ENCODE measurements around the gene IL16.
"Not testable (repeated sequence)": the region's sequence is repeated elsewhere in the genome, so short reads cannot be mapped to it uniquely, and the experiment has no call there.

Gene IL16

DNA sequence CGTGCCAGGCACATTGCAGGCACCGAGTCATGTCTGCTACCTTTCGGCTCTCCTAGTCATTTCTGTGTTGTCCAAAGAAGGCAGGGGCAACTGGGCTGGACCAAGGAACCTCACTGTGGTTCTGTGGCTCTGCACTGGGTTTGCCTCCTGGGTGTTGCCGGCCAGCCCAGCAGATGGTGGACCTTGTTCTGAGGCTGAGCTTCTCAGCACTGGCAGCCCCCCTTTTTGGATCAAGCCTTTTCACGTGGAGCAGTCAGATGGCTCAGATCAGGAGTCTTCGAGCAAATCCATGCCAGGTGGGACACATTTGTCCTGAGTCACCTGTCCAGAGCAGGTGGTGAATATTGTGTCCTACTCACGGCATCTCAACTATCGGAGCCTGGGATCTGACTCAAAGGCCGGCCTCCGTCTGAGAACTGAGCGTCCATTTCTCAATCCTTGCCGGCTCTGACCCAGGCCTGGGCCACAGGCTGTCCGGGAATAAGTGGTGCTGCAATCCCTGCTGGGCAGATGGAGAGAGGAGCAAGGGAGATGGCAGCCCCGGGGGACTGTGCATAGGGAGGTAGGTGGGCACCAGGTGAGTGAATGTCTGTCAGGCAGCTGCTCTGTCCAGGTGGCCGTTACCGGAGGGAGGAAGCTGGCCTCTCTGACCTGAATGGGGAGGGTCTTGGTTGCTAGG lies at the start of gene IL16:
TSS of gene IL16 (plus strand) at position 304 of the 679 bp plus-strand sequence. CDS start 28,521 bp downstream, outside the sequence.
- DNase-seq, result no peak

DNA sequence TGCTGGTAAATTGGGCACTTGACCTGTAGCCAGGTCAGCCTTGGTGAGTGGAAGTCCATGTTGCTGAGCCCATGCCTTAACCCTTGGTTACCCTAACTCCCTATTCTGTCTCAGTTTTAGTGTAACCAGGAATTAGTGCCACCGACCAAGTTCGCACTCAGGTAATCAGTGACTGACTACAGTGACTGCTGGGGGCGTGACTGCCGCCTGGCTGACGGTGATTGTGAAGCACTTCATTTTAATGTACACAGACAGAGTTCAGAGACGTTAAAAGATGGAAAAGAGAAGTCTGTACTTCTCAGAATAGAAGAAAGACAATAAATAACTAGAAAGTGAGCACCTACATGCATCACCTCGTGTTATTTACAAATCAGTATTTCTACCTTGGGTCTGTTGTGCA lies 45.3 kb upstream of the IL16 start:
- DNase-seq, result no peak

- no peak for DNase-seq
Observed at GRCh38 chr15:81152339-81152738, 44.3 kb upstream of the IL16 start.

- no peak for DNase-seq
Observed at GRCh38 chr15:81152799-81153198, 43.9 kb upstream of the IL16 start.

DNA sequence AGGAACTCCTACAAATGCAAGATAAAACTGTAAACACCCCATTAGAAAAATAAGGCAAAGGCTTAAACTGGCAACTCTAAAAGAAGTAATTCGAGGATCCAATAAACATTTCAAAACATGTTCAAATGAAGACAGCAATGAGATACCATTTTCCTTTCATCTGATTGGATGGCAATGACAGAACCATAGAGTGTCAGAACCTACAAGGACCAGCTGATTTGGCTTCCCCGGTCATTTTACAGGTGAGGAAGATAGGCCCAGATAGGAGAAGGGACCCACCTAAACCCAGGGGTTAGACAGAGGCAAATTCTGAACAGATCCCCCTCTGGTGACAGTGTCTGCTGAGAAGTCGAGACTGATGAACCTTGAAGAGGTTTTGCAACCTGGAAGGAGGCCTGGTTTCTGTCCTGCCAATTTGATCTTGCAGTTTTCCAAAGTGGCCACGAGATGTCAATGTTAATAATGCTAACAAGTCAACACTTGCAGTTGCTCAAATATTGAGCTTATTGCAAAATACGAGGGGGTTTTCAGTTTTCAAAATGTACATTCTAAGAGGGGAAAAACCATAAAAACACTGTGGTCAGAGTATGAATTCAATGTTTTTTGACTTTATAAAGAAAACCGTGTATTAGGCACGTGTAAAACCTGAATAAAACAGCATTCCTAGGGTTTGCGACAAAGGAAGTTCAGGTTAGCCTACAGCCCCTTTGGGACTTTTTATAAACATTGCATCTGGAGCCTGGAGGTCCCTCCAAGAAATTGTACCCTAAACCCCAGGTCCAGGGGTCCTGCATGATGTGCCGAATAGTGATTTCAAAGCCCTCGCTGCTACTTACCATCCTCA lies 41.1 kb upstream of the IL16 start:
- no peak for DNase-seq

GRCh38 chr15:81156324-81156723 lies 40.4 kb upstream of the IL16 start:
- DNase-seq, result no peak

- DNase-seq, result no peak
Observed at GRCh38 chr15:81157195-81157938, 39.3 kb upstream of the IL16 start.

- DNase-seq, result no peak
Observed at GRCh38 chr15:81157939-81158223, 38.8 kb upstream of the IL16 start.

DNA sequence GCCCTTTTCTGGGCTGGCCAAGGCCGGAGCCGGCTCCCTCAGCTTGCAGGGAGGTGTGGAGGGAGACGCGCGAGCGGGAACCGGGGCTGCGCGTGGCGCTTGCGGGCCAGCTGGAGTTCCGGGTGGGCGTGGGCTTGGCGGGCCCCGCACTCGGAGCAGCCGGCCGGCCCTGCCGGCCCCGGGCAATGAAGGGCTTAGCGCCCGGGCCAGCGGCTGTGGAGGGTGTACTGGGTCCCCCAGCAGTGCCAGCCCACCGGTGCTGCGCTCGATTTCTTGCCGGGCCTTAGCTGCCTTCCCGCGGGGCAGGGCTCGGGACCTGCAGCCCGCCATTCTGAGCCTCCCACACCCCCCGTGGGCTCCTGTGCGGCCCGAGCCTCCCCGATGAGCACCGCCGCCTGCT lies 38.1 kb upstream of the IL16 start:
- DNase-seq, result not testable (repeated sequence)

- DNase-seq, result no peak
Observed at GRCh38 chr15:81160312-81161159, 36.1 kb upstream of the IL16 start.

- no peak for DNase-seq
Observed at GRCh38 chr15:81161160-81161673, 35.5 kb upstream of the IL16 start.

GRCh38 chr15:81161851-81162250 lies 34.8 kb upstream of the IL16 start:
- DNase-seq, result no peak

DNA sequence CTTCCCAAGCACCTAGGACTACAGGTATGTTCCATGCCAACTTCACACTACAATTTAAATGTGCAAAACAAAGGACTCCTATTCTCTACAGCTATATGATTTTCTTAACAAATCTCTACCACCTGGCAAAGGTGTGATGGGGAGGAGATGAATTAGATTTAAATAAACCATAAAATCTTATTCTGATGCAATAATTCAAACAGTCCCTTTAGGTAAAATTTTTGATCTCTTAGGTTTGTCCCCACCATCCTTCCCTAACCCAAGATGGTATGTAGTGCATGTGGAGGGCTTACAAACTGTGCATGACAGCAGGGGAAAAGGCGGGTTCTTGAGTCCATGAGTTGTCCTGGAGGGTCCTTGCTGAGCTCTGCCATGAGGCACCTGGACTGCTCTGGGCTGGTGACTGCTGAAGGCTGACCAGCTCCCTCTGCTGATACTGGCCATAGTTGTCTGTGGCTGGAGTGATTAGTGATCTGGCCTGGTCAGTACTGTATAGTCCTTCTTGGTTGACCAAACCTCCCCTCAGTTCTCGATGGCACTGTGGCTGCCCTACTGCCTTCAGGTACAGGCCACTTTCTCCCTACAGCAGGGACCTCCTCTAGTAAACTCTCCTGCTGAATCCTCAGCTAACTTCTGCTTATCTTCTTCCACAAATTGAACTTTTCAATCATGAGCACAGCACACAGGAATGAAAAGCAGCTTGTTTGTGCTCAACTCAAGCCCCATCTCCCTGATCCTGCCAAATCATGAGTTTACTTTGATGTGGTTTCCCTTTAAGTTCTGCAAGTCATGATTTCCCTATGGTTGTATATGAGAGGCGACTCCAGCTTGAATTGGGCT lies 32.5 kb upstream of the IL16 start:
- no peak for DNase-seq

- DNase-seq, result no peak
Observed at GRCh38 chr15:81165535-81165934, 31.1 kb upstream of the IL16 start.

- no peak for DNase-seq
Observed at GRCh38 chr15:81166636-81167305, 29.9 kb upstream of the IL16 start.

- DNase-seq, result no peak
Observed at GRCh38 chr15:81168131-81168526, 28.6 kb upstream of the IL16 start.

GRCh38 chr15:81168644-81169043 lies 28.0 kb upstream of the IL16 start:
- DNase-seq, result no peak

DNA sequence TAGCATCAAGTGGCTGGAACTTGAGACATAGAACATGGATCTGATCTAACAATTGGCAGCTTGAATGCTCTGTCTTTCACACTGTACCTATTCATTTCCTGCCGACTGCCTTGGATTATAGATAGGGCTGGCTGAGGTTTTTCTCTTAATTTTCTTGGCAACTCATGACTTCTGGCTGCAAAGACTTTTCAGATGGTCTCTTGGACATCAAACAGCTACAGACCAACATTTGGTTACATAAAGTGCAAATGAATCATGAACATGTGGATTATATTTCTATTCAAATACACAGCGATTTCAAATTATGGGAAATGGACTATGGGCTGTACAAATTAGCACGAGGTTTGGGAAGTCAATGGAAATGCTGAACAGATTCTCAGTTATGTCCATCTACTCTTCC lies 26.2 kb upstream of the IL16 start:
- DNase-seq, result no peak

DNA sequence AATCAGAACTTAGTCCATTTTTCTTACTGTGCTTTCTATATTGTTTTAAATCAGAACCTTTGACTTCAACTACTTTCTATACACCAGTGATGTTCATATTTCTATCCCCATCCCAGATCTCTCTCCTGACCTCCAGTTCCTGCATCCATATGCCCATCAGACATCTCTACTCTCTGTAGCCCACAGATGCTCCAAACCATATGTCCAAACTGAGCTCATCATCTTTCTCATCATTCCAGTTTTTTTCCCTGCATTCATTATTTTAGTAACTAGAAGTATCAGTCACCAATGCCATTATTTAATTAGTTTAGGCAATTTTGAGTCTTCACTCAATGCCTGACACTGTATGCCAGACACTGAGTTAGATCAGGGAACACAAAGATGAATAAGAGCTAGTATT lies 25.4 kb upstream of the IL16 start:
- DNase-seq, result no peak

DNA sequence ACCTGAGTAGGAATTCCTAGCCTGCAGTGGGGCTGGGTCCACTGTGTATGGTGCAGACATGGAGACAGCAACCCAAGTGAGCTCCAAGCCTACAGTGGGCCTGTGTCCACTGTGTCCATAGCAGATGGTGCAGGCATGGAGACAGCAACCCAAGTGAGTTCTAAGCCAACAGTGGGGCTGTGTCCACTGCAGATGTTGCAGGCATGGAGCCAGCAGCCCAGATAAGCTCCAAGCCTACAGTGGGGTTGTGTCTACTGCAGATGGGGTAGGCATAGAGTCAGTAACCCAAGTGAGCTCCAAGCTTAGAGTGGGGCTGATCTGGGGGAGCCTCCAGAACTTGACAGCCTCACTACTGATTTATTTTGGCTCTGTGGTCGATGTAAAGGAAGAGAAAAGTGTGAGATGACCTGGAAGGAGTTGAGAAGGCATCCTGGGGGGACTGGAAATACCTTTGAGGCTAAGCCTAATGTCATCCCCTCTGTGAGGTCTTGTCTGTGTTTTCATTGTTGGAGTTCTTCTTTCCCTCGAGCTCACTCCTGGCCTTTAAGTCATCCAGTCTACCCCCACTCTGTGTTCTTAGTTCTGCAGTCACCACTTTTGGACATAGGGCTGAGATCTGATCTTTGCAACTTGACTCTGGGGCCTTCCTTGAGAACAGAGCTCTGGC lies 22.4 kb upstream of the IL16 start:
- DNase-seq, result no peak
